HG03039 (cell line): ENCODE data around the gene C3orf33.
A peak's percentile ranks its signal among the peaks of the same experiment; 100 is the strongest.
"Not testable (repeated sequence)": the region's sequence is repeated elsewhere in the genome, so short reads cannot be mapped to it uniquely, and the experiment has no call there.

Experiments
- ATAC-seq: cut with Tn5 transposase; IDR thresholded peaks from one replicate; pipeline ENCODE4 v1.9.1; 2021; ENCODE audit warnings: mild to moderate bottlenecking, moderate library complexity; ENCODE audit not compliant: unreplicated experiment

Gene C3orf33, protein sequence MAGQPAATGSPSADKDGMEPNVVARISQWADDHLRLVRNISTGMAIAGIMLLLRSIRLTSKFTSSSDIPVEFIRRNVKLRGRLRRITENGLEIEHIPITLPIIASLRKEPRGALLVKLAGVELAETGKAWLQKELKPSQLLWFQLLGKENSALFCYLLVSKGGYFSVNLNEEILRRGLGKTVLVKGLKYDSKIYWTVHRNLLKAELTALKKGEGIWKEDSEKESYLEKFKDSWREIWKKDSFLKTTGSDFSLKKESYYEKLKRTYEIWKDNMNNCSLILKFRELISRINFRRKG

DNA sequence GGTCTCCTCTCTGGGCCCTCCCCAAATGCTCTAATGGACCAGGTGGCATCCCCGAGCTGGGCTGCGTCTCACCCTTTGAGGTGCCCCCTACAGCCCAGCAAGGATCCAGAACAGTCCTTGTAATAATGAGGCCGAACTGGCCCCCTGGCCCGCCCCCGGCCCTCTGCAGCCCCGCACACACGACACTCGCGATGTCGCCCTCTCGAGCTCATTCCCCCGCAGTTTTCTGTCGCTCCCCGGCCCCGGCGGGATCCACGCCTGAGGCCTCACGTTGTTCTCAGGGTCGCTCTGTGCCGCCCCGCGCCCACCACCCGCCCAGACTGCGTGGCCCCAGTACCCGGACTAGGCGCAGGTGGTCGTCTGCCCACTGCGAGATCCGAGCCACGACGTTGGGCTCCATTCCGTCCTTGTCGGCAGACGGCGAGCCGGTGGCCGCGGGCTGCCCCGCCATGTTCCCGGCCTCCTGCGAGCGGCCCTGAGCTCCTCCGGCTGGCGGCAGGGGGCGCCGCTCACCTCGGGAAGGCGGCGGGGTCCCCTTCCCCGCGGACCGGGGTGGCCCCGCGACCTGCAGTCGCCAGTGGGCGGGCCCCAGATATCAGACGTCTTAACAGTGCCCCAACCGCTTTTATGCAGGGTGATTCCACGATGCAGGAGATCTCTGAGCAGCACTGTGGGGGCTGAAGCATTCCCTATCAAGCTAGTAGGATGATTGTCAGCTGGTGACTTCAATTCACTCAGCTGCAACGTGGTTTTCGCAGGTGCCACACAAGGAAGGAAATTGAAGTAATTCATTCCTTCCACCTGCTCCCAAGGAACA is at the start of gene C3orf33:
Gene C3orf33, minus strand, starts transcription at position 477 of the 817 bp plus-strand sequence. Its CDS starts 26 bp downstream, at position 451.
- peak; percentile 96 for ATAC-seq

DNA sequence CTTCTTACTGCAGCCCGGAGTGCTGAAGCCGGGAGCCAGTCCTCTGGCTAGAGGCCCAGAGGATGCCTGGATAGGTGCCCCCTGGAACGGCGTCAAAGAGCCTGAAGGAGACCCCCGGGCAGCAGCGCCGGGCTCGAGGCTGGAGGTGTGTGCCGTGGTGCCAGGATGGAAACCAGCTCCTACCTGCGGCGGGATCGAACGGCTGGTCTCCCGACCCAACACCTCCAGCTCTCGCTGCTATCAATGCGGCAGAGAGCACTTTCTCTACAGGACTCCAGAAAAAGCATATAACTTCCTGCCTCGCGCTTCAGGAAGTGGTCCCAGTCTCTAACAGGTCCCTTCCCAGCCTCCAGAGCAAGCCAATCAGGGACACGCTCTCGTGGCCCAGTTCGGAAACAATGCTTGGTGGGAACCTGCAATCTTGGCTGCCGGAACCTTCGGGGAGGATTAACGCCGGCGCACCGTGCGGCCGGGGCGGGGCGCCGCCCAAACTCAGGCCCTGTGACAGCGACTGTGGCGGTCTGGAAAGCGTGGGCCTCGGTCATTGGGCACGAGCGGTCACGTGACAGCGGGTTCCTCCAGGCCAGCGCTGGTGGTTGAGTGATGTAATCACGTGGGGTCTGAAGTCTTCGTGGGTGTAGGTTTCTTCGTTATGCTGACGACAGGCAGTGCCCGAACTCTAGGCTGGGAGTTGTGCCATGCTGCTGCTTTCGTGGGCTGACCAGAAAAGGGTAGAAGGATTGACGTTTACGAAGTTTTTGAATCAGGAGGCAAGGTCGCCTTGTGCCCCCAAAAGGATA is 48.3 kb upstream of the C3orf33 start, which contains the start of gene SLC33A1:
Gene SLC33A1, minus strand, starts transcription at position 287 of the 800 bp plus-strand sequence. CDS start 430 bp downstream, outside the sequence.
- peak; percentile 93 for ATAC-seq

DNA sequence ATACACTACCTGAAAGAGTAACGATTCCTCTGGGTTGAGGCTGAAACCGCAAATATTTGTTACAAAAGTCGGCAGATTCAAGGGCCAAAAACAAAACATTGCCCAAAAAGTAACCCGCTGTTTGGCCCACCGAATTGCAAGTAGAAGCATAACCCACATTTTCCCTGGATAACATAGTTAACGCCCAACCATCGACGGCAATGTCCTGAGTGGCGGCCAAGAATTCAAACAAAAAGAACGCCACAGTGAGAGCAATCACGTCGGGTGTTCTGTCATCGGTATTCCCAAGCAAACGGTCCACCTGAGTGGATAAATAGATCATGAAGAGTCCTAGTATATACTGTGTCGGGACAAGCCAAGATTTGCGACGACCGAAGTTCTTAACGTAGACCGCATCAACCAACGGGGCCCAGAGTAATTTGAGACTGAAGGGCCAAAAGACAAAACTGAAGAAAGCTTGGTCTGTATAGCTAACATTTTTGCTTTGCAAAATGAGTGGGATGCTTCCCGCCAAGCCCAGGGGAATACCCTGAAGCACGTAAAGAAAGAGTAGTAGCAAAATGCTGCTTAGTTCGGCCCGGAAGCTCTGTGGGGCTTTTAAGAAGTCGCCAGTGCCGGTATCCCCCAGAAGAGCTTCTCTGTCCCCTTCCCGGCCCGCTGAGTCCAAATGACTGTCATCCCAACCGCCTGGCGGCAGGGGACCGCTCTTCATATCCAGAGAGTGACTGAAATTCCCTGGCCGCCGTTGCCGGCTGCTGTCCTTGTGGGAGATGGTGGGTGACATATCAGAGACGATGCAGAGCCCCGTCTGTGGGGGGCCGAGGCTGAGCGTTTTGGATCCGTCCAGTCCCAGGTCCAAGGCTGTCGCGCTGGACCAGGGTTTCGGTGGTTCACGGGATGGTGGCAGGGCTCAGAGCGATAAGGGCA is 47.4 kb upstream of the C3orf33 start:
- peak; percentile 3 for ATAC-seq

DNA sequence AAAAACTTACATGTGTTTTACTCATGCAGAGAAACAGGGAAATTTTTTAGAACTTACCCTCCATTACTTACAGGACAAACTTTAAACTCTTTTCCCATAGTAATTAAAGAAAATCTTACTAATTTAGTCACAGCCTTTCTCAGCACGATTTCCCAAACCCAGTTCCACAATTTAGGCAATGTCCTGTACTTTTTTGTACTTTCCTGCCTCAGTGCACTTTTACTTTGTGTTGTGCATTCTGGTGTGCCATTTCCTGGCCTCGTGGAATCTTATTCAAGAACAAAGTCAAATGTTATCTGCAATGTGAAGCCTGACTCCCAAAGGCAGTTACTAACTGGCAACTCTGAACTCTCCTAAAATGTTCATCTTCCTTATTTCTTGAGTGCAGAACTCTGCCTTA is 46.3 kb upstream of the C3orf33 start:
- no peak for ATAC-seq

DNA sequence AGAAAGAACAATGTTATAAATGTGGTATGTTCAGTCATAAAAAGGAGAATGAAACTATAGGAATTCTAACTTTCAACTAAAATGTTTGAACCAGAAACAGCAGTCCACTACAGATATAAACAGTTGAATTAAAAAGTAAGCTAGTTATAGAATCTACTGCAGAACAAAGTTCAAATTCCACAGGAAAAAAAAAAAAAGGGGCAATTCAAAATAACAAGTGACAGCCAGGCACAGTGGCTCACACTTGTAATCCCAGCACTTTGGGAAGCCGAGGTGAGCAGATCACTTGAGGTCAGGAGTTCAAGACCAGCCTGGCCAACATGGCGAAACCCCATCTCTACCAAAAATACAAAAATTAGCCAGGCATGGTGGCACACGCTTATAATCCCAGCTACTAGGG is 43.3 kb upstream of the C3orf33 start:
- not testable (repeated sequence) for ATAC-seq

DNA sequence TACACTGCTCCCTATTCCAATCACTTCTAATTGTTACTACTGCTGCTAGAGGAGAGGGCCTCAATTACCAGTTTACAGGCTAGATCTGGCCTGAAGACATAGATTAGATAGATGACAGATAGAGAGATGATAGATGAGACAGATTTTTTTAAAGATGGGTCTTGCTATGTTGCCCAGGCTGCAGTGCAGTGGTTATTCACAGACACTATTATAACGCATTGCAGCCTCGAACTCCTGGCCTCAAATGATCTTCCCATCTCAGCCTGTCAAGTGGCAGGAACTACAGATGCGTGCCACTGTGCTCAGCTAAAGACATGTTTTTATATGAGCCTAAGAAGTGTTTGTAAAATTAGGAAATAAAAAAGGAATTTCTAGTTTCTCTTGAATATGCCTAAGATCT is 41.9 kb upstream of the C3orf33 start:
- ATAC-seq: no peak

DNA sequence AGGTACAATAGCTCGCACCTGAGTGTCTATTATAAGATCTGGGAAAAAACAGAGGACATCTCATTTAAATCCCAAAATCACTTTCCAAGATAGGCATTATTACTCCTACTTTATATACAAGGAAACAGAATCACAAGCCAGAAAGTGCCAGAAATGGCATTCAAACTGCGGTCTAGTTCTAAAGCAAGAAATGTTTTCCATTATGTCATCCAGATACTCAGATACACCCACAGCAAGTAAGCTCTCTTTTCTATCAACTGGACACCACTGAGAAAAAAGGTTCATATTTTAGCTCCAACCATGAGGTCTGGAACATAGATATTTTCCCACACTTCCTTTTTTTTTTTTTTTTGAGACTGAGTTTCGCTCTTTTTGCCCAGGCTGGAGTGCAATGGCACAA is 40.0 kb upstream of the C3orf33 start:
- ATAC-seq: no peak

DNA sequence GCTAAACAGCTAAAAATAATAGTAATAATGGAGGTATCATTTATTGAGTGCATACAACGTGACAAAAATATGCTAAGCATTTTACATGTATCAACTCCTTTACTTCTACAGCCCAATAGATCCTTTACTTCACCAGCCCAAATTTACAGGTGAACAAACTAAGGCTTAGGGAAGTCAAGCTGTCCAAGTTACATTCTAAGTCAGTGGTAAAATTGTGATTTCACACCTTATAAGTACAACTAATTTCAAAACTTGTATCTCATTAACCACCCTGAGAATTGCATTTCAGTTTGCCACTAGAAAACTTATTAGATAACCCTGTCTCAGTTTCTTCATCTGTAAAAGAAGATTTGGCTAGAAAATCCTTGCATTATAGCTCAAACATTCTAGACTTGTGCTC is 37.5 kb upstream of the C3orf33 start:
- no peak for ATAC-seq

DNA sequence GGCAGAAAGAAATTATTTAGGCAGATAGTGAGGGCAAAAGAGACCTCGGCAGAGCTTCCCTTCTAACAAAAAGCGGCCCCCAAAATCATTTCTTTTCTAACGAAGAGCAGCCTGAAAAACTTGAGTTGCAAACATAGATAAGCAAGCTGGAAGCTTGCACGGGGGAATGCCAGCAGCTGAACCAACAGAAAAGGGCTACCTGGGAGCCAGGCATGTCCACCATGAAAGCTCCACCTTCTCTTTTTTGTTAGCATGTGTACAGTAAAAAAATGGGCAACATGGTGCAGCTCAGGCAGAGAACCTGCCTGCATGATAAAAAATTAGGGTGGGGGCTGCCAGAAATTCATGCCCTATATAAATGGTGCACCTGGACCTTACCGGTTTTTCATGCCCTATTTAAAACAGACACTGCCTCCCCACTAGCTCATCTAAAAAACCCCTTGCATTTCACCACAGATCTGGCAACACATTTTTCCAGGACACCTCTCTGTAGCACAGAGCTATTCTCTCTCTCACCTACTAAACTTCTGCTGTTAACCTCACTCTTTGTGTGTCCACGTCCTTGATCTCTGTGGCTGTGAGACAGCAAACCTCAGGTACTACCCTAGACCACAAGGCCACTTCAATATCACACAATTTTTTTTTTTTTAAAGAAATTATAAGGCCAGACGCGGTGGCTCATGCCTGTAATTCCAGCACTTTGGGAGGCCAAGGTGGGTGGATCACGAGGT is 29.4 kb upstream of the C3orf33 start:
- no peak for ATAC-seq

DNA sequence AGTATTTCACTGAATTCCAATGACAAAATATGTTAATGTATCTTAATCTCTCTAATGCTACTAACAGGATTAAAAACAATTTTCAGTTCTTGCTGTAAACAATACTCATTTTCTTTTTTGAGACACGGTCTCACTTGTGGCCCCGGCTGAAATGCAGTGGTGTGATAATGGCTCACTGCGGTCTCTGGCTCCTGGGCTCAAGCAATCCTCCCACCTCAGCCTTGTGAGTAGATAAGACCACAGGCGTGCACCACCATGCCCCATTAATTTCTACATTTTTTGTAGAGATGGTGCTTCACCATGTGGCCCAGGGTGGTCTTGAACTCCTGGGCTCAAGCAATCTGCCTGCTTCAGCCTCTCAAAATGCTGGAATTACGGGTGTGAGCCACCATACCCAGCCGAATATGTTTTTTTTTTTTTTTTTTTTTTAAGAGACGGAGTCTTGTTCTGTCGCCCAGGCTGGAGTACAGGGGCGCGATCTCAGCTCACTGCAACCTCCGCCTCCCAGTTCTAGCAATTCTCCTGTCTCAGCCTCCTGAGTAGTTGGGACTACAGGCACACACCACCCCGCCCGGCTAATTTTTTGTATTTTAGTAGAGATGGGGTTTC is 22.5 kb upstream of the C3orf33 start:
- not testable (repeated sequence) for ATAC-seq

DNA sequence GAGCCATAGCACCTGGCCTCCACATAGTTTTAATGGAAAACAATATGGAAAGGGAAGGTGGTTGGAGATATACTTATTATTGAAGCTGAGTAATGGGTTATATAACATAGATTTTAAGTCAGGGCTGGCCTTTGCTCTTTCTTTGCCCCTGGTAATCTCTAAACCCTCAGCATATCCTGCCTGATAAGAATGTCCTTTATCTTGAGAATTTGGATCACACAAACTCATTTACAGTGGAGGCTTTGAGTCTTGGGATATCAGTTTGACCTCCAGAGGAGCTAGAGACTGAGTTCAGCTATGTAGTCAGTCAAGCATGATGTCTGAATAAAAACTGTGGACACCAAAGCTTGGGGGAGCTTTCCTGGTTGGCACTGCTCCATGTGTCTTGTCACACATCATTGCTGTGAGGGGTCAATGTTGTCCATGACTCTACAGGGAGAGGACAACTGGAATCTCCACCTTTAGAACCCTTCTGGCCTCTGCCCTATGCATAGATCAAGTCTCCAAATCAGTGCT is 9.0 kb upstream of the C3orf33 start:
- no peak for ATAC-seq

DNA sequence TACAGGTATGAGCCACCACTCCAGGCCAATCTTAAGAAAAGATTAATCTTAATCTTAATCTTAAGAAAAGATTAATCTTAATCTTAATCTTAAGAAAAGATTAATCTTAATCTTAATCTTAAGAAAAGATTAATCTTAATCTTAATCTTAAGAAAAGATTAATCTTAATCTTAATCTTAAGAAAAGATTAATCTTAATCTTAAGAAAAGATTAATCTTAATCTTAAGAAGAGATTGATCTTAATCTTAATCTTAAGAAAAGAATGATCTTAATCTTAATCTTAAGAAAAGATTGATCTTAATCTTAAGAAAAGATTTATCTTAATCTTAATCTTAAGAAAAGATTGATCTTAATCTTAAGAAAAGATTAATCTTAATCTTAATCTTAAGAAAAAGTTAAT is 7.1 kb upstream of the C3orf33 start:
- ATAC-seq: not testable (repeated sequence)

DNA sequence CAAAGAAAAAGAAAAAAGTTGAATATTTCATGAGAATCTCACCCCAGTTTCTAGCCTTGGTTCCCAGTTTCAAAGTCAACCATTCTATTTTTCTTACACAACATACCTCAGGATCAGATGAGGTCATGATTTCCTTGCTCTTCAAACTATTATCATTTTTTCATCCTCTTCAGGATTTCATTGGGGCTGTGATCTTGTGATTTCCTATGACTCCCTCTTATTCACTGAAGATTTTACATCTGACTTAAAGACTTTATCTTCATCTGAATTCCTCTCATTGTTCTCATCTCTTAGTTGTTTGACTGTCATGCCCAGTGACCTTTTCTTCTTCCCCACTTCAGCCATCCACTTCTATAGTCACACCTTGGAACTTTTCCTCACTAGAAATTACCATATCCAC is 3.1 kb upstream of the C3orf33 start:
- no peak for ATAC-seq

DNA sequence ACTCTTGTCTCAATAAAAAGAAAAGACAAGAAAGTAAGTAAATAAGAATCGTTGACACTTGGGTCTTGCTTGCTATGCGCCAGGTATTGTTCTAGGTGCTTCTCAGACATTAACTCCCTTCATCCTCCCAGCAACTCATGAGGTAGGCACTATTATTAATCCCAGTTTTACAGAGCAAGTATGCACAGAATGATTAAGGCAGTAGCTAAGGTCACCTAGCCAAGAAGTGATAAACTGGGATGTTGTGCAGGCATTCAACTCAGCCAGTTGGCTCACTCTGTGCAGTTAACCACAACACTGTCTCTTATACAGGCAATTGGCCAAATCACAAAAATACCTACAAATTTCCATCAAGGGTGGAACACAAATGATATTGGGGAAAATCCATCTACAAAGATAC is 1.7 kb upstream of the C3orf33 start:
- ATAC-seq: no peak

DNA sequence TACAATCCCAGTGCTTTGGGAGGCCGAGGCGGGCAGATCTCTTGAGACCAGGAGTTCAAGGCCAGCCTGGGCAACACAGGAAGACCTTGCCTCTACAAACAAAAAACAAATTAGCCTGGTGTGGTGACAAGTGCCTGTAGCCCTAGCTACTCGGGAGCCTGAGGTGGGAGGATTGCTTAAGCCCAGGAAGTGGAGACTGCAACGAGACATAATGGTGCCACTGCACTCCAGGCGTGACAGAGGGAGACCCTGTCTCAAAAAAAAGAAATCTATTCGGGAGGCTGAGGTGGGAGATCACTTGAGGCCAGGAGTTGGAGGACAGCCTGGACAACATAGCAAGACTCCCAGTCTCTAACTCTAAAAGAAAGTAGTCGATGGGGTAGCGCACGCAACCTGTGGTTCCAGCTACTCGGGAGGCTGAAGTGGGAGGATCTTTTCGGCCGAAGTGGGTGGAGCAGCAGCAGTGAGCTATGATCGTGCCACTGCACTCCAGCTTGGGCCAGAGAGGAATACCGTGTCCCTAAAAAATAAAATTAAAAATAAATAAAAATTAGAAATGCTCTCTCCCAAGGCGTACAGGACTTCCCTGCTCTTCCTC is 775 bp downstream of the C3orf33 start:
- ATAC-seq: no peak

DNA sequence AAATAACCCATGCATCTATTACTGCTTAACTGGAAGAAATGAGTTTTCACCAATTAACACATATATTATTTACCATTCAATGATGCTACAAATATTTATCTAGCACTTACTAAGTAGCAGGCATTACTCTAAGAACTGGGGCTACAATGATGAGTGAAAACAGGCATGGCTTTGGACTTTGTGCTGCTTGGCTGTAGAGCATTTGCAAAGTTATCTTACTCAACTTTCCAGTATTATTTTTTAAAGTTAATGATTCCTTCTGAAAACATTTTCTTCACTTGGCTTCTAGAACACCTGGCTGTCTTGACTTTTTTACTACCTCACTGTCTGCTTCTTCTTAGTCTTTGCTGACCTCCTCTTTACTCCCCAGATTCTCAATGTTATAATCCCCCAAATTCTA is 1.8 kb downstream of the C3orf33 start:
- ATAC-seq: no peak

DNA sequence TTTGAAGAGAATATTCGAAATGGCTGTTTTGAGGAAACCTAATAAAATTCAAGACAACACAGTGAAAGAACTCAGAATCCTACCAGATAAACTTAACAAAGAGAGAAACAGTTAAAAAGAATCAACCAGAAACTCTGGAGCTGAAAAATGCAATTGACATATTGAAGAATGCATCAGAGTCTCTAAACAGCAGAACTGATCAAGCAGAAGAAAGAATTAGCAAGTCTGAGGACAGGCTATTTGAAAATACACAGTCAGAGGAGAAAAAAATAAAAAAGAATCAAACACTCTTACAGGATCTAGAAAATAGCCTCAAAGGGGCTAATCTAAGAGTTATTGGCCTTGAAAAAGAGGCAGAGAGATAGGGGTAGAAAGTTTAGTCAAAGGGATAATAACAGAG is 13.5 kb downstream of the C3orf33 start:
- no peak for ATAC-seq

DNA sequence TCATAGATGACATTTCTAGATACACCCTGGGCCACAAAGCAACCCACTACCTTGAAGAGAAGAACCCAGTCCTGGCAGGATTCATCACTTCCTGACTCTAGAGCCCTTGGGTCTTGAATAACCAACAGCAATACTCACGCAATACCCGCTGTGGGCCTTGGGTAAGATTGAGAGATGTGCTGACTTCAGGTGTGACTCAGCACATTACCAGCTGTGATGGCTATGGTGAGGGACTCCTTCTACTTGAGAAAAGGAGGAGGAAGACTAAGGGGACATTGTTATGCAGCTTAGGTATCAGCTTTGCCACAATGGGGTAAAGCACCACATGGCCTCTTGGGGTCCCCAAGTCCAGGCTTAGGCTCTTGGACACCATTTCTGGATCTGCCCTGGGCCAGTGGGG is 14.9 kb downstream of the C3orf33 start:
- ATAC-seq: no peak
